HepG2 (cell line): ENCODE results near the gene BORCS5. TPM values are rescaled to one million over a fixed set of nuclear protein-coding genes. Genes with fewer than 3 reads are reported as not detected.

Source experiments
- CREB1 ChIP-seq, 2 experiments: fragments of 450-650 bp in 1 of 2; IDR thresholded peaks; 2 replicates each; pipeline ENCODE4 v1.6.1; 2016 to 2017; ENCODE audit warnings: control low read depth in 1 of 2, mild to moderate bottlenecking in 1 of 2, missing compliant biosample characterization in 1 of 2, missing genetic modification characterization in 1 of 2
- FOSL1 ChIP-seq: sonication (generic); formaldehyde crosslinking; IDR thresholded peaks from 2 replicates; pipeline ENCODE4 v1.9.0; 2021; ENCODE audit warnings: missing genetic modification reagents, borderline replicate concordance
- FOXA1 ChIP-seq, 2 experiments: fragments of 450-650 bp in 1 of 2; sonication (generic) in 1 of 2; formaldehyde crosslinking in 1 of 2; IDR thresholded peaks; 2 replicates each; pipeline versions ENCODE4 v1.4.0 to v1.6.1; 2016 to 2020; ENCODE audit warnings: missing genetic modification reagents in 1 of 2
- HMG20A ChIP-seq: IDR thresholded peaks from 2 replicates; pipeline ENCODE4 v1.6.1; 2016; ENCODE audit warnings: borderline replicate concordance
- KDM3A ChIP-seq: IDR thresholded peaks from 2 replicates; pipeline ENCODE4 v1.6.1; 2018; ENCODE audit warnings: low read depth, missing compliant biosample characterization
- KDM6A ChIP-seq: IDR thresholded peaks from 2 replicates; pipeline ENCODE4 v1.6.1; 2016; ENCODE audit warnings: low read depth
- KLF16 ChIP-seq, 2 experiments: sonication (generic) in 1 of 2; formaldehyde crosslinking in 1 of 2; IDR thresholded peaks; 2 replicates each; pipeline versions ENCODE4 v1.6.1 to v1.8.0; 2016 to 2023; ENCODE audit warnings: missing genetic modification reagents in 2 of 2, missing compliant biosample characterization in 1 of 2
- MEF2D ChIP-seq: sonication (generic); formaldehyde crosslinking; IDR thresholded peaks from 2 replicates; pipeline ENCODE4 v1.5.1; 2020; ENCODE audit warnings: mild to moderate bottlenecking, missing genetic modification reagents
- MIXL1 ChIP-seq: IDR thresholded peaks from 2 replicates; pipeline ENCODE4 v1.6.1; 2016
- PPARG ChIP-seq: conservative IDR thresholded peaks from 2 replicates; pipeline ENCODE4 v1.6.1; 2016; ENCODE audit warnings: missing biosample characterization, missing genetic modification reagents
- RXRB ChIP-seq: IDR thresholded peaks from 2 replicates; pipeline ENCODE4 v1.6.1; 2016; ENCODE audit warnings: borderline replicate concordance, missing genetic modification reagents, missing compliant biosample characterization
- TARDBP ChIP-seq: sonication (generic); formaldehyde crosslinking; IDR thresholded peaks from 2 replicates; pipeline ENCODE4 v1.8.0; 2022; ENCODE audit warnings: mild to moderate bottlenecking, missing genetic modification reagents
- TBX3 ChIP-seq: fragments of 450-650 bp; IDR thresholded peaks from 2 replicates; pipeline ENCODE4 v1.6.1; 2017; ENCODE audit warnings: antibody characterized with exemption, mild to moderate bottlenecking, inconsistent platforms, borderline replicate concordance
- ZBTB38 ChIP-seq: sonication (generic); formaldehyde crosslinking; IDR thresholded peaks from 2 replicates; pipeline ENCODE4 v1.5.1; 2020; ENCODE audit warnings: mild to moderate bottlenecking, missing genetic modification reagents
- ZNF317 ChIP-seq: sonication (generic); formaldehyde crosslinking; IDR thresholded peaks from 2 replicates; pipeline ENCODE4 v1.5.0; 2020; ENCODE audit warnings: mild to moderate bottlenecking, missing genetic modification reagents
- polyA plus RNA-seq, 8 experiments: library from polyadenylated mRNA; depleted of rRNA in 3 of 8; stranded (reverse) in 7 of 8; unstranded in 1 of 8; fragments of >200 nt; fragmentation: Illumina TruSeq in 4 of 8; extraction: Trizol in 4 of 8; gene quantifications; 2 replicates each; pipeline versions ENCODE4 v1.2.1 to v1.2.3, GENCODE V29; 2011 to 2016; ENCODE audit warnings: low read depth in 4 of 8, missing spikeins in 1 of 8, mixed read lengths in 1 of 8; ENCODE audit not compliant: insufficient read depth in 1 of 8
- total RNA-seq, 5 experiments: library from RNA; depleted of rRNA; stranded (reverse); fragments of >200 nt; fragmentation: Illumina TruSeq; extraction: Trizol; gene quantifications; 2 replicates each; pipeline ENCODE4 v1.2.3, GENCODE V29; 2016; ENCODE audit warnings: low read depth in 1 of 5
- TF ChIP-seq, protein P1 (sequence below): IDR thresholded peaks from 2 replicates; pipeline ENCODE4 v1.4.0; 2020; ENCODE audit warnings: mild to moderate bottlenecking, missing genetic modification reagents
- TF ChIP-seq, protein P2 (sequence below): IDR thresholded peaks from 2 replicates; pipeline ENCODE4 v1.6.1; 2012; ENCODE audit warnings: inconsistent platforms
- TF ChIP-seq, protein P3 (sequence below): sonication (generic); formaldehyde crosslinking; IDR thresholded peaks from 2 replicates; pipeline ENCODE4 v1.9.0; 2022; ENCODE audit warnings: missing genetic modification reagents, mild to moderate bottlenecking, borderline replicate concordance
- TF ChIP-seq, protein P4 (sequence below): conservative IDR thresholded peaks from 2 replicates; pipeline ENCODE4 v1.6.1; 2018; ENCODE audit warnings: missing genetic modification reagents
- TF ChIP-seq, protein P5 (sequence below): sonication (generic); formaldehyde crosslinking; IDR thresholded peaks from 2 replicates; pipeline ENCODE4 v1.5.0; 2020; ENCODE audit warnings: missing genetic modification reagents

The BORCS5 gene
- total and polyA plus RNA-seq, 2 of the 13 experiments (the other 11 are each of a cell fraction or from before 2014, with no cell fraction given) = 3.9 to 4.7 TPM

DNA sequence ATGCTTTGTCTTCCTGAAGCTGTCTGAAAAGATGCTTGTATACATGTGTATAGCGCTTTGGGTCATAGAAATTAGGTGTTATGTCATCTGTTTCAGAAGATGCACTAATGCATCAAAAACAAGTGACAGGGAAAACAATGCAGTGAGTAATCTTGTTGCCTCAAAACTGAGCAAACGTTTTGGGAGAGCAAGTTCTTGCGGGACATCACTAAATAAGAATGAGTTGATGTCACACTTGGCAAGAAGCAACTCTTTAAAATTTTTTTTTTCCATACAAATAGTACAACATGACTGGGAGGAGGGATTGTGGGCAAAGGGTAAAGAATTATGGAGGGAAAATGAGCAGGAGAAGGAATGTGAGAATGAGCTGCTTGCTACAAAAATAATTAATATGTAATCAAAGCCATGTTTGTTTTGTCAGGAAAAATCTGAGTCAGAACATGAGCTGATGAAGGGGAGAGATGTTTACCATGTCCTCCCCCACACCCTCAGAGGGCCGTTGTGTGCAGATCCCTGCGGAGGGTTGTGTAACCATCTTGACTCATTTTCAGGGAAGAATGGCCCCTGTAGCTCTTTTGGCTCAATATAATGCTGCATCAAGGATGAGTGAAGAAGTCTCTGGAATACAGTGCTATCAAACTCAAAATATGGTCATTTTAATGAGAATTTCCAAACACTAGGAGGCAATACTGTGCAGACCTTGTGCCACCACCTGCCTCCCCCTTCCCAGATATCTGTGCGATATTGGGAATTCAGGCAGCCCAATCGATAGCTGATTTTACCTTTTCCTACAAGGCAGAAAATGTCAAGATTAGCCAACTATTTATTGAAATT lies 41.4 kb downstream of the BORCS5 start (continued):
- TF ChIP-seq, protein P1, sequence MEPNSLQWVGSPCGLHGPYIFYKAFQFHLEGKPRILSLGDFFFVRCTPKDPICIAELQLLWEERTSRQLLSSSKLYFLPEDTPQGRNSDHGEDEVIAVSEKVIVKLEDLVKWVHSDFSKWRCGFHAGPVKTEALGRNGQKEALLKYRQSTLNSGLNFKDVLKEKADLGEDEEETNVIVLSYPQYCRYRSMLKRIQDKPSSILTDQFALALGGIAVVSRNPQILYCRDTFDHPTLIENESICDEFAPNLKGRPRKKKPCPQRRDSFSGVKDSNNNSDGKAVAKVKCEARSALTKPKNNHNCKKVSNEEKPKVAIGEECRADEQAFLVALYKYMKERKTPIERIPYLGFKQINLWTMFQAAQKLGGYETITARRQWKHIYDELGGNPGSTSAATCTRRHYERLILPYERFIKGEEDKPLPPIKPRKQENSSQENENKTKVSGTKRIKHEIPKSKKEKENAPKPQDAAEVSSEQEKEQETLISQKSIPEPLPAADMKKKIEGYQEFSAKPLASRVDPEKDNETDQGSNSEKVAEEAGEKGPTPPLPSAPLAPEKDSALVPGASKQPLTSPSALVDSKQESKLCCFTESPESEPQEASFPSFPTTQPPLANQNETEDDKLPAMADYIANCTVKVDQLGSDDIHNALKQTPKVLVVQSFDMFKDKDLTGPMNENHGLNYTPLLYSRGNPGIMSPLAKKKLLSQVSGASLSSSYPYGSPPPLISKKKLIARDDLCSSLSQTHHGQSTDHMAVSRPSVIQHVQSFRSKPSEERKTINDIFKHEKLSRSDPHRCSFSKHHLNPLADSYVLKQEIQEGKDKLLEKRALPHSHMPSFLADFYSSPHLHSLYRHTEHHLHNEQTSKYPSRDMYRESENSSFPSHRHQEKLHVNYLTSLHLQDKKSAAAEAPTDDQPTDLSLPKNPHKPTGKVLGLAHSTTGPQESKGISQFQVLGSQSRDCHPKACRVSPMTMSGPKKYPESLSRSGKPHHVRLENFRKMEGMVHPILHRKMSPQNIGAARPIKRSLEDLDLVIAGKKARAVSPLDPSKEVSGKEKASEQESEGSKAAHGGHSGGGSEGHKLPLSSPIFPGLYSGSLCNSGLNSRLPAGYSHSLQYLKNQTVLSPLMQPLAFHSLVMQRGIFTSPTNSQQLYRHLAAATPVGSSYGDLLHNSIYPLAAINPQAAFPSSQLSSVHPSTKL = peak; percentile 91
- no peak for TF ChIP-seq CREB1 (IDR thresholded peaks at IDR 0.05)
- TF ChIP-seq CREB1 (CRISPR knock-in tag; IDR thresholded peaks at IDR 0.05) = peak; percentile 42
- peak; percentile 94 for TF ChIP-seq TBX3
- TF ChIP-seq, protein P2, sequence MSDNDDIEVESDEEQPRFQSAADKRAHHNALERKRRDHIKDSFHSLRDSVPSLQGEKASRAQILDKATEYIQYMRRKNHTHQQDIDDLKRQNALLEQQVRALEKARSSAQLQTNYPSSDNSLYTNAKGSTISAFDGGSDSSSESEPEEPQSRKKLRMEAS = 0 out of 2 replicates have a peak, but pooled peaks have one; percentile 20
- TF ChIP-seq, protein P3, sequence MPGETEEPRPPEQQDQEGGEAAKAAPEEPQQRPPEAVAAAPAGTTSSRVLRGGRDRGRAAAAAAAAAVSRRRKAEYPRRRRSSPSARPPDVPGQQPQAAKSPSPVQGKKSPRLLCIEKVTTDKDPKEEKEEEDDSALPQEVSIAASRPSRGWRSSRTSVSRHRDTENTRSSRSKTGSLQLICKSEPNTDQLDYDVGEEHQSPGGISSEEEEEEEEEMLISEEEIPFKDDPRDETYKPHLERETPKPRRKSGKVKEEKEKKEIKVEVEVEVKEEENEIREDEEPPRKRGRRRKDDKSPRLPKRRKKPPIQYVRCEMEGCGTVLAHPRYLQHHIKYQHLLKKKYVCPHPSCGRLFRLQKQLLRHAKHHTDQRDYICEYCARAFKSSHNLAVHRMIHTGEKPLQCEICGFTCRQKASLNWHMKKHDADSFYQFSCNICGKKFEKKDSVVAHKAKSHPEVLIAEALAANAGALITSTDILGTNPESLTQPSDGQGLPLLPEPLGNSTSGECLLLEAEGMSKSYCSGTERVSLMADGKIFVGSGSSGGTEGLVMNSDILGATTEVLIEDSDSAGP (CRISPR knock-in tag) = no peak
- peak; percentile 65; the same call in 1 of the 2 replicates for TF ChIP-seq TARDBP (CRISPR knock-in tag)
- TF ChIP-seq KLF16 (CRISPR knock-in tag; IDR thresholded peaks at IDR 0.05) = peak in 1 of 2 experiments; percentile 58; a peak in 1 of 4 replicates
- peak; percentile 77; the same call in 1 of the 2 replicates for TF ChIP-seq HMG20A
- peak; percentile 81 for TF ChIP-seq FOXA1 (IDR thresholded peaks at IDR 0.05)
- TF ChIP-seq FOXA1 (CRISPR knock-in tag; IDR thresholded peaks at IDR 0.05) = peak; percentile 89
- TF ChIP-seq FOSL1 (CRISPR knock-in tag) = peak; percentile 34; the same call in 1 of the 2 replicates
- TF ChIP-seq ZNF317 (CRISPR knock-in tag) = no peak
- TF ChIP-seq ZBTB38 (CRISPR knock-in tag) = 0 out of 2 replicates have a peak, but pooled peaks have one; percentile 14
- TF ChIP-seq, protein P4, sequence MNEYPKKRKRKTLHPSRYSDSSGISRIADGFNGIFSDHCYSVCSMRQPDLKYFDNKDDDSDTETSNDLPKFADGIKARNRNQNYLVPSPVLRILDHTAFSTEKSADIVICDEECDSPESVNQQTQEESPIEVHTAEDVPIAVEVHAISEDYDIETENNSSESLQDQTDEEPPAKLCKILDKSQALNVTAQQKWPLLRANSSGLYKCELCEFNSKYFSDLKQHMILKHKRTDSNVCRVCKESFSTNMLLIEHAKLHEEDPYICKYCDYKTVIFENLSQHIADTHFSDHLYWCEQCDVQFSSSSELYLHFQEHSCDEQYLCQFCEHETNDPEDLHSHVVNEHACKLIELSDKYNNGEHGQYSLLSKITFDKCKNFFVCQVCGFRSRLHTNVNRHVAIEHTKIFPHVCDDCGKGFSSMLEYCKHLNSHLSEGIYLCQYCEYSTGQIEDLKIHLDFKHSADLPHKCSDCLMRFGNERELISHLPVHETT = no peak
- TF ChIP-seq KDM3A (CRISPR knock-in tag) = peak; percentile 30; the same call in 1 of the 2 replicates
- TF ChIP-seq RXRB (CRISPR knock-in tag) = peak; percentile 51; the same call in 1 of the 2 replicates
- peak; percentile 60; the same call in 1 of the 2 replicates for TF ChIP-seq KDM6A
- peak; percentile 54; the same call in 1 of the 2 replicates for TF ChIP-seq MIXL1 (CRISPR knock-in tag)
- TF ChIP-seq PPARG (CRISPR knock-in tag) = peak; percentile 78
- TF ChIP-seq, protein P5, sequence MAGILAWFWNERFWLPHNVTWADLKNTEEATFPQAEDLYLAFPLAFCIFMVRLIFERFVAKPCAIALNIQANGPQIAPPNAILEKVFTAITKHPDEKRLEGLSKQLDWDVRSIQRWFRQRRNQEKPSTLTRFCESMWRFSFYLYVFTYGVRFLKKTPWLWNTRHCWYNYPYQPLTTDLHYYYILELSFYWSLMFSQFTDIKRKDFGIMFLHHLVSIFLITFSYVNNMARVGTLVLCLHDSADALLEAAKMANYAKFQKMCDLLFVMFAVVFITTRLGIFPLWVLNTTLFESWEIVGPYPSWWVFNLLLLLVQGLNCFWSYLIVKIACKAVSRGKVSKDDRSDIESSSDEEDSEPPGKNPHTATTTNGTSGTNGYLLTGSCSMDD (CRISPR knock-in tag) = no peak
- peak; percentile 64; the same call in 1 of the 2 replicates for TF ChIP-seq MEF2D
